GM19025 (cell line): ENCODE measurements around the gene DAD1.

Experiments
- ATAC-seq: cut with Tn5 transposase; IDR thresholded peaks from one replicate; pipeline ENCODE4 v1.9.1; 2021; ENCODE audit warnings: mild to moderate bottlenecking, low read depth, moderate library complexity; ENCODE audit not compliant: unreplicated experiment

Gene DAD1

GRCh38 chr14:22540811-22541360 lies 48.1 kb downstream of the DAD1 start:
- ATAC-seq = no peak

- ATAC-seq = no peak
These were observed 48.7 kb downstream of the DAD1 start for GRCh38 chr14:22540293-22540692.

GRCh38 chr14:22539831-22540230 lies 49.2 kb downstream of the DAD1 start:
- ATAC-seq = no peak

- no peak for ATAC-seq
These were observed 50.3 kb downstream of the DAD1 start for GRCh38 chr14:22538671-22539228.

GRCh38 chr14:22537436-22538310 lies 51.4 kb downstream of the DAD1 start:
- ATAC-seq = no peak

- ATAC-seq = peak; percentile 66
These were observed 52.1 kb downstream of the DAD1 start for GRCh38 chr14:22536853-22537338.

- ATAC-seq = no peak
These were observed 53.1 kb downstream of the DAD1 start for GRCh38 chr14:22535916-22536315.

GRCh38 chr14:22535126-22535525 lies 53.9 kb downstream of the DAD1 start:
- ATAC-seq = no peak

GRCh38 chr14:22534547-22534946 lies 54.5 kb downstream of the DAD1 start:
- no peak for ATAC-seq

- no peak for ATAC-seq
These were observed 55.2 kb downstream of the DAD1 start for GRCh38 chr14:22533739-22534359.

GRCh38 chr14:22533057-22533704 lies 55.8 kb downstream of the DAD1 start:
- no peak for ATAC-seq

GRCh38 chr14:22532345-22533056 lies 56.5 kb downstream of the DAD1 start:
- ATAC-seq = no peak

GRCh38 chr14:22531451-22532344 lies 57.3 kb downstream of the DAD1 start:
- ATAC-seq = peak; percentile 58

- no peak for ATAC-seq
These were observed 58.9 kb downstream of the DAD1 start for GRCh38 chr14:22530127-22530526.

GRCh38 chr14:22526744-22527143 lies 62.3 kb downstream of the DAD1 start:
- ATAC-seq = no peak

GRCh38 chr14:22526218-22526617 lies 62.8 kb downstream of the DAD1 start:
- ATAC-seq = no peak

- no peak for ATAC-seq
These were observed 64.3 kb downstream of the DAD1 start for GRCh38 chr14:22524784-22525161.

- ATAC-seq = no peak
These were observed 64.8 kb downstream of the DAD1 start for GRCh38 chr14:22524115-22524783.

- ATAC-seq = no peak
These were observed 65.7 kb downstream of the DAD1 start for GRCh38 chr14:22523283-22523682.
